ENCODE measurements around the gene ERBB4. TPM values are rescaled to one million over a fixed set of nuclear protein-coding genes. Genes with fewer than 3 reads are reported as not detected.

The ERBB4 gene
- total and polyA plus RNA-seq, 3 experiments from 2014 or later = not detected

DNA sequence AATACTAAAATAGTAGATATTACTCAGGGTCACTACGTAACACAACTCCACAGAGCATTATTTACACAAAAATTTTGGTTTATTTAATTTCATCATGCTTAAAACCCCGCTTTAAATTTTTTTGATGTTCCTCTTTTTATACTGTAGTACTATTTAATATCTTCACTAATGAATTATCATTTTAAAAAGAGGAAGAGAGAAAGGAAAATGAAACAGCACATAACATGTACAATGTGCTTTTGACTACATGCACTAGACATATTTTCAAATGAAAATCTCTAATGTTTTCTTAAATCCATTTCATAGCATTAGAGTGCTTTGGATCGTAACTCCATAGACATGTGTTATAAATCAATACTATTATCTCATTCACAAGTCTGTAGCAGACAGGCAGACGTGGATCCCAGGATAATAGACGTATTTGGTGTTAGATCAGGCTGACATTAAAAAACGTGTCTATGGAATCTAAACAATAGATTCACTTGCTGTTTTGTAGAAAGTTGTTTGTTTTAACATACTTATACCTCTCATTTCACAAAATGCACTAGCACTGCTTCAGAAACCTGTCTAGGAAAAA is 1085.2 kb downstream of the ERBB4 start:
- ChIA-PET CTCF (no interaction called here), POLR2A (no interaction called here)
- no peaks in the 10 kb centered on the region for H3K27me3 ChIP-seq (ENCODE audit: insufficient read depth, low read length, poor library complexity, severe bottlenecking)
- H3K4me3 Mint-ChIP-seq = no peak overlapping the region
- no peaks in the 10 kb centered on the region for H3K36me3 ChIP-seq (ENCODE audit: insufficient read depth, low read length)
- no peak overlapping the region for H3K27ac ChIP-seq (ENCODE audit: low read depth, low read length)
- no peaks in the 10 kb centered on the region for H3K36me3 Mint-ChIP-seq
- H3K9me3 Mint-ChIP-seq = peaks cover 0 to 2% (median 0%) of the 10 kb centered on the region in 5 donors
- no peak overlapping the region for H3K27ac Mint-ChIP-seq
- no peaks in the 10 kb centered on the region for H3K9me3 ChIP-seq (ENCODE audit: low read length)
- H3K4me1 ChIP-seq (ENCODE audit: insufficient read depth, low read length) = no peaks in the 10 kb centered on the region
- no peak for DNase-seq
- no peak overlapping the region for H3K4me3 ChIP-seq (ENCODE audit: low read length)
- no peaks in the 10 kb centered on the region for H3K4me1 Mint-ChIP-seq
- no peaks in the 10 kb centered on the region for H3K27me3 Mint-ChIP-seq

DNA sequence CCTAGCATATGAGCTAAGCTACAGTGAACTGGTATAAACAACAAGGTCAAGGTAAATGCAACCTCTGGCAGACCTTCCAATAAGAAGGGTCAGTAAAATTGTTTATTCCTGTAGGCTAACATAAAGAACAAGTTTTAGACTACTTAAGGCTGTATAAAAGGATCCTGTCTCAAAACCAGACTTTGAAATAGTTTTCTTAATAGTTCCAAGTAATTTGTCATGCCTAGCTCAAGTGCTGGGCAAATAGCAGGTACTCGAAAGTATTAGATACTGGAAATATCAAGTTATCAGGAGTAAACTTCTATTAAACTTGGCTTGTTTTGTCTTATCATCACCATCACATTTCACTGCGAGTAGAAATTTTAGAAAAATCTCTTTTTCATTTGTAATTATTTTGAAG is 1087.0 kb downstream of the ERBB4 start:
- ChIA-PET CTCF (no interaction called here), POLR2A (no interaction called here)
- H3K4me3 Mint-ChIP-seq = no peak overlapping the region
- H3K9me3 Mint-ChIP-seq = no peaks in the 10 kb centered on the region
- Histone ChIP-seq H3K9me3 (ENCODE audit: low read length) (no peaks in the 10 kb centered on the region), H3K36me3 (ENCODE audit: insufficient read depth, low read length) (no peaks in the 10 kb centered on the region), H3K27me3 (ENCODE audit: insufficient read depth, low read length, poor library complexity, severe bottlenecking) (no peaks in the 10 kb centered on the region), H3K4me1 (ENCODE audit: insufficient read depth, low read length) (no peaks in the 10 kb centered on the region), H3K27ac (ENCODE audit: low read depth, low read length) (no peak overlapping the region), H3K4me3 (ENCODE audit: low read length) (no peak overlapping the region)
- no peaks in the 10 kb centered on the region for H3K4me1 Mint-ChIP-seq
- no peaks in the 10 kb centered on the region for H3K27me3 Mint-ChIP-seq
- no peaks in the 10 kb centered on the region for H3K36me3 Mint-ChIP-seq
- no peak for DNase-seq
- H3K27ac Mint-ChIP-seq = no peak overlapping the region

DNA sequence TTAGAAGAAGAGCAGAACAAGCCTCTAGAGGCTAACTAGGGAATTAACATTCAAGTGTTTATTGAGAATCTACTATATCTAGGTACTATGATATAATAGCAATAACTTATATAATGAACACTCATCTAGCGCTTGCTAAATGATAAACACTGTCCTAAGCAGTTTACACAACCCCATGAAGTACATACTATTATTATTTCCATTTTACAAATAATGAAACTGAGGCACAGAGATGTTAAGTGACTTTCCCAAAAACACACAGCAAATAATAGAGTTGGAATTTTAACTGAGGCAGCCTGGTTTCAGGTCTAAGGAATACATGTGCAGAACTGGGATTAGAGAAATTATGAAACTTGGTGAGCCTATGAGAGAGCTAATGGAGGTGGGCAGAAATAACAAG is 1088.8 kb downstream of the ERBB4 start:
- Histone ChIP-seq H3K27ac (ENCODE audit: low read depth, low read length) (no peak overlapping the region), H3K4me3 (ENCODE audit: low read length) (no peak overlapping the region), H3K36me3 (ENCODE audit: insufficient read depth, low read length) (no peaks in the 10 kb centered on the region), H3K9me3 (ENCODE audit: low read length) (no peaks in the 10 kb centered on the region), H3K27me3 (ENCODE audit: insufficient read depth, low read length, poor library complexity, severe bottlenecking) (no peaks in the 10 kb centered on the region), H3K4me1 (ENCODE audit: insufficient read depth, low read length) (no peaks in the 10 kb centered on the region)
- Mint-ChIP-seq H3K4me3 (no peak overlapping the region), H3K27ac (no peak overlapping the region), H3K27me3 (no peaks in the 10 kb centered on the region), H3K36me3 (no peaks in the 10 kb centered on the region), H3K4me1 (no peaks in the 10 kb centered on the region), H3K9me3 (peaks cover 0 to 2% (median 0%) of the 10 kb centered on the region in 5 donors)
- ChIA-PET POLR2A (no interaction called here), CTCF (no interaction called here)
- DNase-seq = no peak

DNA sequence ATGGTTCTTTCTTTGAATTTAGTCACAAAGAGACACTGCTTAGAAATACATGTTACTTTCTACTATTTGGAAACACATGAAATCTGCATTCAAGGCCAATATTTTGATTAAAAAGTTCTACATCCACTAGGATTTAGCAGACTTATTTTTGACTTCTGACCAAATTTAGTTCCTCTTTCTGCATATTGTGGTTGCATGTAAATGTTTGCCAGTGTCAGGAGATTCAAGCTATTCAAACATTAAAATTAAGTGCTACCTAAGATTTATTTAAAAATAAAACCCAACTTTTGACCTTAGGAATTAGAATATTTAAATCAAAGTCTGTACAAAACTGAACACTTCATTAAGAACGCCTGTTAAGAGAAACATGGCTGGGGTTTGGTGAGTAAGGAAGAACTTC is 1091.1 kb downstream of the ERBB4 start:
- Mint-ChIP-seq H3K36me3 (no peaks in the 10 kb centered on the region), H3K27ac (no peak overlapping the region), H3K4me3 (no peak overlapping the region), H3K9me3 (peaks cover 0 to 2% (median 0%) of the 10 kb centered on the region in 5 donors), H3K4me1 (no peaks in the 10 kb centered on the region), H3K27me3 (no peaks in the 10 kb centered on the region)
- Histone ChIP-seq H3K27me3 (ENCODE audit: insufficient read depth, low read length, poor library complexity, severe bottlenecking) (no peaks in the 10 kb centered on the region), H3K4me3 (ENCODE audit: low read length) (no peak overlapping the region), H3K36me3 (ENCODE audit: insufficient read depth, low read length) (no peaks in the 10 kb centered on the region), H3K9me3 (ENCODE audit: low read length) (no peaks in the 10 kb centered on the region), H3K27ac (ENCODE audit: low read depth, low read length) (no peak overlapping the region), H3K4me1 (ENCODE audit: insufficient read depth, low read length) (no peaks in the 10 kb centered on the region)
- DNase-seq = no peak
- ChIA-PET POLR2A (no interaction called here), CTCF (no interaction called here)

DNA sequence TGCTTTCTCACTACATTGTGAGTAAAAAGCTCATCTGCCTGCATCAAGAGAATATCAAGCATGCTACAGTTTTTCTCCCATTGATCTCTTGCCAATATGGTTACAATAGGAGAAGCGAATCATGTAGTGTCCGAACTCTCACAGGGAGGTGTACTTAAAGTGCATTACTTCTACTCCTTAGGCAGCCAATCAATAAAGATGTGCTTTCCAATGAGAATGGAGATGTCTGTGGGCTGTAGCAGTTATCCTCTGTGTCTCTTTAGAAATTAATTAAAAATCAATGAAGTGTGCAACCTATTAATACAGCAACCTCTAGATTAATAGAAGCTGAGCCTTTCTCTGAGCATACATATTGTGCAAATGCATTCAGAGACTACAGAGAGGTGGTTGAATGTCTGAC is 1098.5 kb downstream of the ERBB4 start:
- Mint-ChIP-seq H3K36me3 (no peaks in the 10 kb centered on the region), H3K4me1 (no peaks in the 10 kb centered on the region), H3K27ac (no peak overlapping the region), H3K9me3 (peaks cover 0 to 3% (median 0%) of the 10 kb centered on the region in 5 donors), H3K4me3 (no peak overlapping the region), H3K27me3 (no peaks in the 10 kb centered on the region)
- no peaks in the 10 kb centered on the region for H3K36me3 ChIP-seq (ENCODE audit: insufficient read depth, low read length)
- H3K4me1 ChIP-seq (ENCODE audit: insufficient read depth, low read length) = no peaks in the 10 kb centered on the region
- no peaks in the 10 kb centered on the region for H3K27me3 ChIP-seq (ENCODE audit: insufficient read depth, low read length, poor library complexity, severe bottlenecking)
- ChIA-PET CTCF (no interaction called here), POLR2A (no interaction called here)
- no peaks in the 10 kb centered on the region for H3K9me3 ChIP-seq (ENCODE audit: low read length)
- no peak for DNase-seq
- no peak overlapping the region for H3K4me3 ChIP-seq (ENCODE audit: low read length)
- no peak overlapping the region for H3K27ac ChIP-seq (ENCODE audit: low read depth, low read length)

DNA sequence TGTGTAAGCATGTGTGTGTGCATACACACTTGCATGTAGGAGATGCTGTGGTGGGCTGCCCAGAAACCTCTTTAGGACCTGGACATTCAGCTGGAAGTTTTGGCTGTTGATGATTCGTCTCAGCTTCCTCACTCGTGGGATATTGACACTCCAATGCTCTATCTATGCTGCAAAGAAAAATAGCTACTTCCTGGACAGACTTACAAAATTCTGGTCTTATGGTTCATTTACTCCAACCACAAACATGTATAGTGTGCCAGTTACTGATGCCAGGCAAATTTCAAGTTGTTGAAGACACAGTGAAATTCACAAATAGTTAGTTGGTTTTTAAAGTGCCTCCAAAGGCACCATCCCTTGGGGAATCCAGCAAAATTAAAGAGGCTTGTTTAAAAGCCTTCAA is 1099.6 kb downstream of the ERBB4 start:
- H3K4me1 Mint-ChIP-seq = no peaks in the 10 kb centered on the region

DNA sequence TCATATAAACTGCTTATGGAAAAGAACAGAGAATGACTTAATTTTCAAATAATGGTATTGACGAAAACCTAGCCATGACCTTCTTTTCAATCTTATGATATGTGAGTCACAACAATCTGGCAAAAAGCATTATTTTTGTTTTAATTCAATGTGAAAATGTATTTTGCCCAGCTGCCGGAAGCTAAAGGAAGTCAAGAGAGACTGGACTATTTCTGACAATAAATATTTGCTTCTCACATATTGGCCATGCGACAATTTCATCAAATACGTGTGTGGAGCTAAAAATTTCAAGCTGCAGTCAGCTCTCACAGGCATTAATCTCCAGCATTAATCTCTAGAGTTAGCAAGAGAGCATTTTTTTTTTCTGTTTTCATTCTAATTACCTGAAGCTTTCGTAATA is 1101.2 kb downstream of the ERBB4 start:
- no peaks in the 10 kb centered on the region for H3K4me1 ChIP-seq (ENCODE audit: insufficient read depth, low read length)
- ChIA-PET CTCF (no interaction called here), POLR2A (no interaction called here)
- no peaks in the 10 kb centered on the region for H3K36me3 ChIP-seq (ENCODE audit: insufficient read depth, low read length)
- peaks cover 0 to 6% (median 2%) of the 10 kb centered on the region in 5 donors for H3K9me3 Mint-ChIP-seq
- H3K27ac ChIP-seq (ENCODE audit: low read depth, low read length) = no peak overlapping the region
- no peaks in the 10 kb centered on the region for H3K4me1 Mint-ChIP-seq
- H3K9me3 ChIP-seq (ENCODE audit: low read length) = no peaks in the 10 kb centered on the region
- no peaks in the 10 kb centered on the region for H3K27me3 ChIP-seq (ENCODE audit: insufficient read depth, low read length, poor library complexity, severe bottlenecking)
- H3K27ac Mint-ChIP-seq = no peak overlapping the region
- H3K4me3 Mint-ChIP-seq = no peak overlapping the region
- DNase-seq = no peak
- H3K36me3 Mint-ChIP-seq = no peaks in the 10 kb centered on the region
- no peak overlapping the region for H3K4me3 ChIP-seq (ENCODE audit: low read length)
- H3K27me3 Mint-ChIP-seq = no peaks in the 10 kb centered on the region

More for the DNA sequence above, 1099.6 kb downstream of the ERBB4 start:
- Mint-ChIP-seq H3K27ac (no peak overlapping the region), H3K4me3 (no peak overlapping the region), H3K9me3 (peaks cover 0 to 3% (median 0%) of the 10 kb centered on the region in 5 donors), H3K36me3 (no peaks in the 10 kb centered on the region), H3K27me3 (no peaks in the 10 kb centered on the region)
- Histone ChIP-seq H3K4me3 (ENCODE audit: low read length) (no peak overlapping the region), H3K27me3 (ENCODE audit: insufficient read depth, low read length, poor library complexity, severe bottlenecking) (no peaks in the 10 kb centered on the region), H3K27ac (ENCODE audit: low read depth, low read length) (no peak overlapping the region), H3K4me1 (ENCODE audit: insufficient read depth, low read length) (no peaks in the 10 kb centered on the region), H3K36me3 (ENCODE audit: insufficient read depth, low read length) (no peaks in the 10 kb centered on the region), H3K9me3 (ENCODE audit: low read length) (no peaks in the 10 kb centered on the region)
- no peak for DNase-seq
- ChIA-PET CTCF (no interaction called here), POLR2A (no interaction called here)

DNA sequence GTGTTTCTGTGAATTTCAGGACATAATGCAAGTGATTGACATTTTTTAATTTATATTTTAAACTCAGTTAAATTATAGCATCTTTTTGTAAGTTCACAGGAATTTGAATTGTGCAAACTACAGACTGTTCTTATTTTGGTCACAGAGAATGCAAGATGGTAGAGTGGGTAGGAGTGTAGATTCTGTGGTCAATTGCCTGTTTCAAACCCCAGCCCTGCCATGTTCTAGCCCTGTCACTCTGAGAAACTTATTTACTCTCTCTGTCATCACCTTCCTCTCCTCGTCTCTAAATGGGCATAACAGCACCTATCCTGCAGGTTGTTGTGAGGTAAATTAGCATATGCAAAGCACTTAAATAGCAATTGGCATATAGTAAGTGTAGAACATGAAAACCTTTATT is 1102.4 kb downstream of the ERBB4 start:
- H3K4me1 Mint-ChIP-seq = no peaks in the 10 kb centered on the region
- H3K27me3 Mint-ChIP-seq = no peaks in the 10 kb centered on the region
- H3K4me3 ChIP-seq (ENCODE audit: low read length) = no peak overlapping the region
- no peaks in the 10 kb centered on the region for H3K36me3 ChIP-seq (ENCODE audit: insufficient read depth, low read length)
- H3K27ac Mint-ChIP-seq = no peak overlapping the region
- POLR2A ChIA-PET = no interaction called here
- H3K9me3 ChIP-seq (ENCODE audit: low read length) = no peaks in the 10 kb centered on the region
- DNase-seq = no peak
- H3K4me3 Mint-ChIP-seq = no peak overlapping the region
- CTCF ChIA-PET = no interaction called here
- H3K27me3 ChIP-seq (ENCODE audit: insufficient read depth, low read length, poor library complexity, severe bottlenecking) = no peaks in the 10 kb centered on the region
- H3K36me3 Mint-ChIP-seq = no peaks in the 10 kb centered on the region
- H3K9me3 Mint-ChIP-seq = peaks cover 0 to 6% (median 2%) of the 10 kb centered on the region in 5 donors
- H3K4me1 ChIP-seq (ENCODE audit: insufficient read depth, low read length) = no peaks in the 10 kb centered on the region
- no peak overlapping the region for H3K27ac ChIP-seq (ENCODE audit: low read depth, low read length)

DNA sequence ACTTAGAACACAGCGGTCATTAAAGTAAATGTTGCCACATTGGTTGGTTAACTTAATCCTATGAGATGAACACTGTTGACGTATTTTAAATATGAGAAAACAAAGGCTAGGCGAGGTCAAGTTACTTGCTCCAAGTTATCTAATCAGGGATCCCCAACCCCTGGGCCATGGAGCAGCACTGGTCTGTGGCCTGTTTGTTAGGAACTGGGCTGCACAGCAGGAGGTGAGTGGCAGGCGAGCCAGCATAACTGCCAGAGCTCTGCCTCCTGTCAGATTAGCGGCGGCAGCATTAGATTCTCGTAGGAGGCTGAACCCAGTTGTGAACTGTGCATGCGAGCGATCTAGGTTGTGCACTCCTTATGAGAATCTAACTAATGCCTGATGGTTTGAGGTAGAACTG is 1103.3 kb downstream of the ERBB4 start:
- peaks cover 0 to 6% (median 2%) of the 10 kb centered on the region in 5 donors for H3K9me3 Mint-ChIP-seq
- CTCF ChIA-PET = interaction anchor here (1.6 kb wide), 1 partner anchor 34 kb away, joined by 3 read pairs; no protein-coding TSS in a partner anchor
- Histone ChIP-seq H3K4me3 (ENCODE audit: low read length) (no peak overlapping the region), H3K4me1 (ENCODE audit: insufficient read depth, low read length) (no peaks in the 10 kb centered on the region), H3K27me3 (ENCODE audit: insufficient read depth, low read length, poor library complexity, severe bottlenecking) (no peaks in the 10 kb centered on the region), H3K9me3 (ENCODE audit: low read length) (no peaks in the 10 kb centered on the region), H3K36me3 (ENCODE audit: insufficient read depth, low read length) (no peaks in the 10 kb centered on the region), H3K27ac (ENCODE audit: low read depth, low read length) (no peak overlapping the region)
- no peaks in the 10 kb centered on the region for H3K36me3 Mint-ChIP-seq
- no peaks in the 10 kb centered on the region for H3K4me1 Mint-ChIP-seq
- H3K27ac Mint-ChIP-seq = no peak overlapping the region
- DNase-seq = no peak
- POLR2A ChIA-PET = no interaction called here
- no peaks in the 10 kb centered on the region for H3K27me3 Mint-ChIP-seq
- H3K4me3 Mint-ChIP-seq = no peak overlapping the region

All from CD8-positive, alpha-beta memory T cell (primary cell).